Large intestine (tissue), 3 donors: Measurements from ENCODE around the gene RGS9. TPM values are rescaled to one million over a fixed set of nuclear protein-coding genes. Genes with fewer than 3 reads are reported as not detected.

Experiments
- DNase-seq, 2 donors: peaks; one replicate each; pipeline versions ENCODE4 v3.0.0 to v3.0.0-alpha.2; 2013
- H3K27ac ChIP-seq: one replicate; pipeline ENCODE4 v1.5.1; 2013; ENCODE audit warnings: low read length
- H3K27me3 ChIP-seq: 2 replicates; pipeline ENCODE4 v1.6.1; 2013; ENCODE audit warnings: low read length; ENCODE audit not compliant: control insufficient read depth, insufficient read depth
- H3K36me3 ChIP-seq: 2 replicates; pipeline ENCODE4 v1.6.1; 2013; ENCODE audit warnings: low read length; ENCODE audit not compliant: control insufficient read depth, insufficient read depth
- H3K4me1 ChIP-seq: one replicate; pipeline ENCODE4 v1.6.1; 2013; ENCODE audit warnings: low read length; ENCODE audit not compliant: control insufficient read depth, insufficient read depth
- H3K4me3 ChIP-seq: one replicate; pipeline ENCODE4 v1.5.1; 2013; ENCODE audit warnings: low read length
- H3K9me3 ChIP-seq: one replicate; pipeline ENCODE4 v1.6.1; 2013; ENCODE audit warnings: mild to moderate bottlenecking, low read depth, low read length, moderate library complexity; ENCODE audit not compliant: control insufficient read depth
- WGBS: methylation state at CpG from one replicate; pipeline ENCODE4 v1.1.5; 2013; ENCODE audit warnings: low lambda C conversion rate; ENCODE audit not compliant: insufficient coverage; 5-methylcytosine and 5-hydroxymethylcytosine counted together
- polyA plus RNA-seq: library from polyadenylated mRNA; unstranded; fragments of 120-200 nt; gene quantifications from one replicate; pipeline ENCODE4 v1.2.1, GENCODE V29; 2013

Gene RGS9
- polyA plus RNA-seq, 1 donor = 7.5 TPM

GRCh38 chr17:65193716-65194293, 56.6 kb downstream of the RGS9 start:
- Histone ChIP-seq H3K9me3 (no peaks in the 10 kb centered on the region), H3K4me1 (no peaks in the 10 kb centered on the region), H3K27ac (no peak overlapping the region), H3K27me3 (no peaks in the 10 kb centered on the region), H3K4me3 (no peak overlapping the region), H3K36me3 (no peaks in the 10 kb centered on the region)
- no peak for DNase-seq
- 83% methylated on average over 1 of the region's 9 CpGs for WGBS

GRCh38 chr17:65194670-65195334, 57.6 kb downstream of the RGS9 start:
- H3K36me3 ChIP-seq = no peaks in the 10 kb centered on the region
- WGBS = 83% methylated on average over 2 of the region's 9 CpGs
- H3K27ac ChIP-seq = no peak overlapping the region
- H3K9me3 ChIP-seq = no peaks in the 10 kb centered on the region
- no peak overlapping the region for H3K4me3 ChIP-seq
- no peaks in the 10 kb centered on the region for H3K4me1 ChIP-seq
- no peak for DNase-seq
- no peaks in the 10 kb centered on the region for H3K27me3 ChIP-seq

GRCh38 chr17:65195716-65196115, 58.5 kb downstream of the RGS9 start:
- H3K27ac ChIP-seq = no peak overlapping the region
- H3K4me1 ChIP-seq = no peaks in the 10 kb centered on the region
- WGBS = no CpG with 5 or more reads among the region's 7 CpGs
- no peak overlapping the region for H3K4me3 ChIP-seq
- no peaks in the 10 kb centered on the region for H3K27me3 ChIP-seq
- H3K36me3 ChIP-seq = no peaks in the 10 kb centered on the region
- H3K9me3 ChIP-seq = no peaks in the 10 kb centered on the region
- DNase-seq = no peak

- no peak overlapping the region for H3K4me3 ChIP-seq
- DNase-seq = no peak
- H3K9me3 ChIP-seq = no peaks in the 10 kb centered on the region
- no peaks in the 10 kb centered on the region for H3K27me3 ChIP-seq
- H3K36me3 ChIP-seq = no peaks in the 10 kb centered on the region
- WGBS = no CpG with 5 or more reads among the region's 5 CpGs
- H3K27ac ChIP-seq = no peak overlapping the region
- H3K4me1 ChIP-seq = no peaks in the 10 kb centered on the region
These were observed 59.4 kb downstream of the RGS9 start for GRCh38 chr17:65196617-65197016.

GRCh38 chr17:65197201-65197600, 60.0 kb downstream of the RGS9 start:
- no peaks in the 10 kb centered on the region for H3K4me1 ChIP-seq
- WGBS = 90% methylated on average over 2 of the region's 5 CpGs
- DNase-seq = no peak
- H3K27ac ChIP-seq = no peak overlapping the region
- H3K27me3 ChIP-seq = no peaks in the 10 kb centered on the region
- H3K4me3 ChIP-seq = no peak overlapping the region
- no peaks in the 10 kb centered on the region for H3K9me3 ChIP-seq
- no peaks in the 10 kb centered on the region for H3K36me3 ChIP-seq

GRCh38 chr17:65198653-65199382, 61.6 kb downstream of the RGS9 start:
- peak; percentile 35 to 47 for DNase-seq
- H3K4me1 ChIP-seq = no peaks in the 10 kb centered on the region
- H3K4me3 ChIP-seq = no peak overlapping the region
- no peaks in the 10 kb centered on the region for H3K27me3 ChIP-seq
- 33% methylated on average over 3 of the region's 7 CpGs for WGBS
- H3K9me3 ChIP-seq = no peaks in the 10 kb centered on the region
- no peaks in the 10 kb centered on the region for H3K36me3 ChIP-seq
- no peak overlapping the region for H3K27ac ChIP-seq

- 87% methylated on average over 6 of the region's 10 CpGs for WGBS
- DNase-seq = no peak
- no peaks in the 10 kb centered on the region for H3K4me1 ChIP-seq
- no peaks in the 10 kb centered on the region for H3K27me3 ChIP-seq
- H3K9me3 ChIP-seq = no peaks in the 10 kb centered on the region
- no peak overlapping the region for H3K27ac ChIP-seq
- H3K36me3 ChIP-seq = no peaks in the 10 kb centered on the region
- H3K4me3 ChIP-seq = no peak overlapping the region
These were observed 64.2 kb downstream of the RGS9 start for GRCh38 chr17:65201331-65201730.

- Histone ChIP-seq H3K4me1 (no peaks in the 10 kb centered on the region), H3K36me3 (no peaks in the 10 kb centered on the region), H3K27ac (no peak overlapping the region), H3K9me3 (no peaks in the 10 kb centered on the region), H3K4me3 (no peak overlapping the region), H3K27me3 (no peaks in the 10 kb centered on the region)
- peak; percentile 22 to 46 for DNase-seq
- WGBS = 100% methylated on average over 1 of the region's 9 CpGs
These were observed 65.8 kb downstream of the RGS9 start for GRCh38 chr17:65202844-65203571.

- H3K4me1 ChIP-seq = no peaks in the 10 kb centered on the region
- WGBS = no CpG with 5 or more reads among the region's 13 CpGs
- no peak overlapping the region for H3K27ac ChIP-seq
- H3K9me3 ChIP-seq = no peaks in the 10 kb centered on the region
- no peaks in the 10 kb centered on the region for H3K27me3 ChIP-seq
- no peak for DNase-seq
- H3K4me3 ChIP-seq = no peak overlapping the region
- no peaks in the 10 kb centered on the region for H3K36me3 ChIP-seq
These were observed 66.8 kb downstream of the RGS9 start for GRCh38 chr17:65204001-65204400.

- Histone ChIP-seq H3K4me1 (no peaks in the 10 kb centered on the region), H3K9me3 (no peaks in the 10 kb centered on the region), H3K36me3 (no peaks in the 10 kb centered on the region), H3K4me3 (no peak overlapping the region), H3K27me3 (no peaks in the 10 kb centered on the region), H3K27ac (no peak overlapping the region)
- no peak for DNase-seq
These were observed 68.5 kb downstream of the RGS9 start for GRCh38 chr17:65205655-65206054.
